GM19099 (cell line): ENCODE measurements around the gene TOP1.

Experiments used
- POLR2A ChIP-seq: IDR thresholded peaks from 3 replicates; pipeline ENCODE4 v1.6.1; 2011; ENCODE audit warnings: low read depth; ENCODE audit not compliant: insufficient read length; ENCODE audit errors: extremely low read depth

Gene TOP1

GRCh38 chr20:41165001-41165882, 136.6 kb downstream of the TOP1 start:
- TF ChIP-seq POLR2A: no peak

GRCh38 chr20:41166201-41167117, 137.8 kb downstream of the TOP1 start:
- TF ChIP-seq POLR2A: no peak

GRCh38 chr20:41167118-41167470, 138.5 kb downstream of the TOP1 start:
- TF ChIP-seq POLR2A: no peak

- no peak for TF ChIP-seq POLR2A
These were observed 139.0 kb downstream of the TOP1 start for GRCh38 chr20:41167481-41168253.

- no peak for TF ChIP-seq POLR2A
These were observed 139.9 kb downstream of the TOP1 start for GRCh38 chr20:41168281-41169161.

GRCh38 chr20:41169162-41169690, 140.6 kb downstream of the TOP1 start:
- TF ChIP-seq POLR2A: no peak

GRCh38 chr20:41169791-41170351, 141.2 kb downstream of the TOP1 start:
- no peak for TF ChIP-seq POLR2A

GRCh38 chr20:41170386-41171105, 141.9 kb downstream of the TOP1 start:
- no peak for TF ChIP-seq POLR2A

- TF ChIP-seq POLR2A: no peak
These were observed 143.2 kb downstream of the TOP1 start for GRCh38 chr20:41171736-41172295.

- TF ChIP-seq POLR2A: no peak
These were observed 143.9 kb downstream of the TOP1 start for GRCh38 chr20:41172296-41173140.

- TF ChIP-seq POLR2A: no peak
These were observed 144.6 kb downstream of the TOP1 start for GRCh38 chr20:41173161-41173721.
